ENCODE measurements around the gene LPCAT1.

LPCAT1 gene

DNA sequence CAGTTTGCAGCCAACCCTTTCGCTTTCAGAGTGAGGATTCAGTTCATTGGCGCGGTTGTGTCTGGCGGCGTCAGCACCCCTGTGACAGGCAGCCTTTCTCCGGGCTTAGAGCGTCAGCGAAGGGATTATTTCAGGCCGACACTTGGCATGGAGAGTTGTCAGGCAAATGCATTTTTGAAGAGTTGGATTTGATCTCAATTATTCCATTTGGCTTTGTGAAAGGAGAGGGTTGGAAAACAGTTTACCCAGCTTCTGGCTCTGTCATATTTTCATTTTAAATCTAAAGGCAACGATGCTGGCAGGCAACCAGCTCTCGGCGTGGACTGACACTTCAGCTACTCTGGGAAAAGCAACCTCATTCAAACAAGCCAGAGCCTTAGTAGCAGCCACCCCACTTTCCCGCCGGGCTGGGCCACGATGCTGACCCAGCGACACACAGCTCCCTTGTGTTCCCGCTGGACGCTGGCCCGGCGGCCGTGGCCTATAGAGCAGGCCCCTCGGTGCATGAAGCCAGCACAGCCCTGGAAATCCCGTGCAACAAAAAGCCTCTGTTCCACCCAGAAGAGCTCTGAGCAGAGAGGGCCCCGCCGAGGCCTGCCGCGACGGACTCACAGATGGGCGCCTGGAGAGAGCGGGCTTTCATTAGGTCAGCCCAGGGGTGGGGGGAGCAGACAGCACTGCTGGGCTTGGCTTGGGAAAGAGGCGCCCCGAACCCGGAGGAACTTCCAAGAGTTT, 28.9 kb upstream of the LPCAT1 start:
- Histone ChIP-seq H3K9ac (ENCODE audit: low read depth, low read length) (no peak overlapping the region), H3K9me3 (replicated peaks; ENCODE audit: low read length) (no peaks in the 10 kb centered on the region), H3K36me3 (ENCODE audit: insufficient read depth, low read length) (no peaks in the 10 kb centered on the region), H3K4me2 (ENCODE audit: low read length) (peak overlapping the region; percentile 69), H3K4me3 (ENCODE audit: low read length) (no peak overlapping the region), H3K27me3 (ENCODE audit: control insufficient read depth, insufficient read depth, low read length) (peaks cover 90% of the 10 kb centered on the region), H3K4me1 (ENCODE audit: control insufficient read depth, insufficient read depth, low read length) (peaks cover 36% of the 10 kb centered on the region)

- Histone ChIP-seq H3K4me1 (ENCODE audit: control insufficient read depth, insufficient read depth, low read length) (peaks cover 36% of the 10 kb centered on the region), H3K9me3 (replicated peaks; ENCODE audit: low read length) (no peaks in the 10 kb centered on the region), H3K4me2 (ENCODE audit: low read length) (peak overlapping the region; percentile 69), H3K36me3 (ENCODE audit: insufficient read depth, low read length) (no peaks in the 10 kb centered on the region), H3K4me3 (ENCODE audit: low read length) (no peak overlapping the region), H3K27me3 (ENCODE audit: control insufficient read depth, insufficient read depth, low read length) (peaks cover 90% of the 10 kb centered on the region), H3K9ac (ENCODE audit: low read depth, low read length) (no peak overlapping the region)
Observed at GRCh38 chr5:1551426-1552301, 27.9 kb upstream of the LPCAT1 start.

DNA sequence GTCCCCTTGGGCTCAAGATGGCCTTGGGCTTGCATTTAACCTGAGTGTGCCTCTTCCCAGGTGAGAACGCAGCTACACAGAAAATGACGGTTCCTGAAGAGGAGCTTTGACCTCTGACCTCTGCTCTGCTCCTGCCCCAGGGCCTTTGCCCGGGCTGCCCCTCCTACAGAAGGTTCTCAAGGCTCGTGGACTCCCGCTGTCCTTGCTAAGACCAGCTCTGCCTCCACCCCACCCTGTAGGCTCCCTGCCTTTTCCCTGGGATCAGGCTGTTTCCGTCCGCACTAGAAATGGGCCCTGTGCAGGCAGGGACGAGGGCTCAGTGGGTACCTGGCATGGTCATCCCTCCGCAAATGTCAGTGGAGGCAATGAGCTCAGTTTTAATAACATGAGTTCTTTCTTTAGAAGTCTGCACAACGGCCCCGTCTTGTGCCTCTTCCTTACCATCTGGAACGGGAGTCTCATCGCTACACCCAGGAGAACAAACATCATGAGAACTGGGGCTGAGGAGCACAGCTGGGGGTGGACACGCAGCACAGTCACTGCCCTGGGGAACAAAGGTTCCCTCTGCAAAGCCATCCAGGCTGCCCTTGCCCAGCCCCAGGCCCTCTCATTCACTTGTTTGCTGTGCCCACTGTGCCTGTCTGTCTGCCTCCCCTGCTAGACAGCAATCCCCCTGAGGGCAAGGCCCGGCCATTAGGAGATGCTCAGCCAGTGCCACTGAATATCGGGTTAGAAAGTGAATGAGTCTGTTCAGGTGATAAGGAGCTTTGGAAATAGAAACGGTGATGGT, 26.7 kb upstream of the LPCAT1 start:
- Histone ChIP-seq H3K27me3 (ENCODE audit: control insufficient read depth, insufficient read depth, low read length) (peaks cover 94% of the 10 kb centered on the region), H3K9me3 (replicated peaks; ENCODE audit: low read length) (no peaks in the 10 kb centered on the region), H3K4me1 (ENCODE audit: control insufficient read depth, insufficient read depth, low read length) (peaks cover 30% of the 10 kb centered on the region), H3K36me3 (ENCODE audit: insufficient read depth, low read length) (no peaks in the 10 kb centered on the region), H3K4me2 (ENCODE audit: low read length) (no peak overlapping the region), H3K9ac (ENCODE audit: low read depth, low read length) (no peak overlapping the region), H3K4me3 (ENCODE audit: low read length) (no peak overlapping the region)

DNA sequence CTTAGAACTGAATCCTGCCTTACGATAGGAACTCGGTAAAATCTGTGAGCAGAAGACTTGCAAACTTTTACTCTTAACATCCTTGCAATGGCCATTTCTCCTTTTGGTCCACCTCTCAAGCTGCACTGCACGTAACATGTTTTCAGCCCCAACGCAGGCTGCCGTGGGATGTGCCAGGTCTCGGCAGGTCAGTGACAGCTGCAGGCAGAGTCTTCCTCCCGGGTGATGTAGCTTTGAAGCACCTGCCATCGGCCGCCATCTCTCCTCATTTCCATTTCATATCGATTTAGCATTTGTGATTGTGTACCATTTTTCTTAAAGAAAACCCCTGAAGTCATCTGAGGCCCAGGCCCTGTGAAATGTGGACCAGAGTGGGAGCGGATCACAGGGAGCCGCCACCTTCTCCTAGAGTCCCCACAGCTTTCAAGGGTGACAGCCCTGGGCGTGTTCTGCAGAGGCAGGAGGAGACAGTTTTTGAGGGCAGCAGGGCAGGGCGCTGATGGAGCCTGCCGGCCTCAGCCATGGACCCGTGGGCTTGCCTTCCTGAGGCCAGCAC, 25.8 kb upstream of the LPCAT1 start:
- Histone ChIP-seq H3K36me3 (ENCODE audit: insufficient read depth, low read length) (no peaks in the 10 kb centered on the region), H3K4me2 (ENCODE audit: low read length) (no peak overlapping the region), H3K9ac (ENCODE audit: low read depth, low read length) (no peak overlapping the region), H3K4me1 (ENCODE audit: control insufficient read depth, insufficient read depth, low read length) (peaks cover 21% of the 10 kb centered on the region), H3K9me3 (replicated peaks; ENCODE audit: low read length) (no peaks in the 10 kb centered on the region), H3K27me3 (ENCODE audit: control insufficient read depth, insufficient read depth, low read length) (peaks cover 88% of the 10 kb centered on the region), H3K4me3 (ENCODE audit: low read length) (no peak overlapping the region)

DNA sequence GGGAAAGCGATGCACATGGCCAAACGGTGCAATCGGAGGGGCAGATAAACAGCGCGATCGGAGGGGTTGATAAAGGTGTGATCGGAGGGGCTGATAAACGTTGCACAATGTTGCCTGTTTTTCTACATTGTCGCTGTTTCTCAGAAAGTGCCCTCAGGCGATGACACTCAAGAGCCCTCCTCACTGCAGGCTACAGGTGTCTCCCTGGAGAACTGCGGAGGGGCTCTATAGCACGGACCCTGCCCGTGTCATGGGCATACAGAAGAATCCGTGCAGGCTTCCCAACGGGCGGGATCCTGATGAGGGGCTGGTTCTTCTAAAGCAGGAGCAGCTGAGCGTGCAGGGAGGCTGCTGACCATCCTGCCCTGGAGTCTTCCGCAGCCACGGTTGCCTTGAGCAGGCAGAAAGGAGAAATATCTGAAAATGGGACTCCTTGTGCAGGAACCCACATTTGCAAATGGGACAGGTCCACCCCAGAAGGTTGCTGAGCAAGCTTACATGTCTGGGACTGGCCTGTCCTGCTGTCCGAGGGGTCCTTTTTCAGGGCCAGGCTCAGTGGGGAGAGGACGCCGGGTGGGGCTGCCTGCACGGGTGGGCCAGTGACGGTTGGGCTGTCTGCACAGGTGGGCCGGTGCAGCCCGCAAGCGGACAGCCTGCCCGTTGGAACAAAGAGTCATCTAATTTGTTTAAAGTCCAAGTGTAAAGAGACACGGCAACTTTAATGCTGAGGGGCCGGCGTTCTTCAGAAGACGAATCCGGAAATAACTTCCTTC, 25.1 kb upstream of the LPCAT1 start:
- Histone ChIP-seq H3K4me1 (ENCODE audit: control insufficient read depth, insufficient read depth, low read length) (peaks cover 18% of the 10 kb centered on the region), H3K36me3 (ENCODE audit: insufficient read depth, low read length) (no peaks in the 10 kb centered on the region), H3K9me3 (replicated peaks; ENCODE audit: low read length) (no peaks in the 10 kb centered on the region), H3K4me2 (ENCODE audit: low read length) (no peak overlapping the region), H3K4me3 (ENCODE audit: low read length) (no peak overlapping the region), H3K9ac (ENCODE audit: low read depth, low read length) (no peak overlapping the region), H3K27me3 (ENCODE audit: control insufficient read depth, insufficient read depth, low read length) (peaks cover 82% of the 10 kb centered on the region)

DNA sequence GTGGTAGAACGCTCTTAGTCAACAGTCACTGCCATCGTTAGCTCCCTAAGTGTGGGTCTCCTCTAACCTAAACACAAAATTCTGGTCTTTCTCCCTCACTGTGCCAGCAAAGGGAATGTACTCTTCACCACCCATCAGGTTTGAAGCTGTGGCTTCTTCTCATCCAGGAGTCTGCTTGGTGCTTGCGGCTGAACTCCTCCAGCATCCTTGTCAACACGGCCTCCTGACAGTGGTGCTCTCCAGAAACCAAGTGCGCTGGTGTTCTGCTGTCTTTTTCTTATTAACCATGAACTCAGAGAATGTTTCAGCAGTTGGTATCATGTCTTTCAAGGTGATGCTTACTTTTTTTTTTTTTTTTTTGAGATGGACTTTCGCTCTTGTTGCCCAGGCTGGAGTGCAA, 23.9 kb upstream of the LPCAT1 start:
- Histone ChIP-seq H3K27me3 (ENCODE audit: control insufficient read depth, insufficient read depth, low read length) (peaks cover 69% of the 10 kb centered on the region), H3K4me1 (ENCODE audit: control insufficient read depth, insufficient read depth, low read length) (peaks cover 17% of the 10 kb centered on the region), H3K4me3 (ENCODE audit: low read length) (no peak overlapping the region)

GRCh38 chr5:1547236-1547635, 23.5 kb upstream of the LPCAT1 start:
- H3K4me1 ChIP-seq (ENCODE audit: control insufficient read depth, insufficient read depth, low read length): peaks cover 14% of the 10 kb centered on the region
- H3K9ac ChIP-seq (ENCODE audit: low read depth, low read length): no peak overlapping the region
- no peak overlapping the region for H3K4me3 ChIP-seq (ENCODE audit: low read length)
- peaks cover 65% of the 10 kb centered on the region for H3K27me3 ChIP-seq (ENCODE audit: control insufficient read depth, insufficient read depth, low read length)
- H3K36me3 ChIP-seq (ENCODE audit: insufficient read depth, low read length): no peaks in the 10 kb centered on the region
- no peak overlapping the region for H3K4me2 ChIP-seq (ENCODE audit: low read length)
- H3K9me3 ChIP-seq (replicated peaks; ENCODE audit: low read length): no peaks in the 10 kb centered on the region

More for the DNA sequence above, 23.9 kb upstream of the LPCAT1 start:
- no peaks in the 10 kb centered on the region for H3K9me3 ChIP-seq (replicated peaks; ENCODE audit: low read length)
- no peak overlapping the region for H3K9ac ChIP-seq (ENCODE audit: low read depth, low read length)
- no peak overlapping the region for H3K4me2 ChIP-seq (ENCODE audit: low read length)
- H3K36me3 ChIP-seq (ENCODE audit: insufficient read depth, low read length): no peaks in the 10 kb centered on the region

DNA sequence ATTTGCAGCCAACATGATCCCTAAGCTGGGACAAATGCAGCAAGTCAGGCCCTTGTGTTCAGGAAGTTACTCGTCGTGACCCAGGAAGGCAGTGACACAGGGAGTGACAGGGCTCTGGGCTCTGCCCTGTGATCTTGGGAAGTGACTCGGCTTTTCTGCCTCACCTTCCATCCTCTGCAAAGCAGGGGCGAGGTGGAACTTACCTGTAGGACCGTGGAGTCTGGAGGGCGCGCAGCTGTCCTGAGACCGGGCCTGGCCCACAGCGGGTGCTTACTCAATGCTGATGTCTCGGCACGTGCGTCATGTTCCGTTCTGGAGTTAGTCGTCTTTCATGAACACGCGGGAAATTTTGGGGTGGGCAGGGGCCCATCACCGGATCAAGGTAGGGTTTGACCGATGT, 22.8 kb upstream of the LPCAT1 start:
- Histone ChIP-seq H3K27me3 (ENCODE audit: control insufficient read depth, insufficient read depth, low read length) (peaks cover 59% of the 10 kb centered on the region), H3K9ac (ENCODE audit: low read depth, low read length) (no peak overlapping the region), H3K9me3 (replicated peaks; ENCODE audit: low read length) (no peaks in the 10 kb centered on the region), H3K36me3 (ENCODE audit: insufficient read depth, low read length) (no peaks in the 10 kb centered on the region), H3K4me2 (ENCODE audit: low read length) (no peak overlapping the region), H3K4me1 (ENCODE audit: control insufficient read depth, insufficient read depth, low read length) (peaks cover 7% of the 10 kb centered on the region), H3K4me3 (ENCODE audit: low read length) (no peak overlapping the region)

- peaks cover 59% of the 10 kb centered on the region for H3K27me3 ChIP-seq (ENCODE audit: control insufficient read depth, insufficient read depth, low read length)
- H3K4me3 ChIP-seq (ENCODE audit: low read length): no peak overlapping the region
- no peak overlapping the region for H3K9ac ChIP-seq (ENCODE audit: low read depth, low read length)
- peaks cover 4% of the 10 kb centered on the region for H3K4me1 ChIP-seq (ENCODE audit: control insufficient read depth, insufficient read depth, low read length)
- H3K4me2 ChIP-seq (ENCODE audit: low read length): no peak overlapping the region
- no peaks in the 10 kb centered on the region for H3K36me3 ChIP-seq (ENCODE audit: insufficient read depth, low read length)
- no peaks in the 10 kb centered on the region for H3K9me3 ChIP-seq (replicated peaks; ENCODE audit: low read length)
Observed at GRCh38 chr5:1545805-1546355, 22.1 kb upstream of the LPCAT1 start.

DNA sequence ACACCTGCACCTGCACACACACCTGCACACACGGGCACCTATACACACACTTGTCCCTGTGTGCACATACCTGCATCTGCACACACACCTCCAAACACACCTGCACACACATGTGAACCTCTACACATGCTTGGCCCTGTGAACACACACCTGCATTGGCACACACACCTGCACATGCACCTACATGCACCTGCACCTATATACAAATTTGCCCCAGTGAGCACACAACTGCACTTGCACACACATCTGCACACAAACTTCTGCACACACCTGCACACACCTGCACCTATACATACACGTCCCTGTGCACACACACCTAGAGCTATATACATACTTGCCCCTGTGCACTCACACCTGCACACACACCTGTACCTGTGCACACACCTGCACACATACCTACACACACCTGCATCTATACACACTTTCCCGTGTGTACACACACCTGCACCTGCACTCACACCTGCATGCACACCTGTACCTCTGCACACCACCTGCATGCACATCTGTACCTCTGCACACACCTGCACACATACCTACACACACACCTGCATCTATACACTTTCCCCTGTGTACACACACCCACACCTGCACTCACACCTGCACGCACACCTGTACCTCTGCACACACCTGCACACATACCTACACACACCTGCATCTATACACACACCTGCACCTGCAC, 21.5 kb upstream of the LPCAT1 start:
- no peak overlapping the region for H3K4me2 ChIP-seq (ENCODE audit: low read length)
- peaks cover 4% of the 10 kb centered on the region for H3K4me1 ChIP-seq (ENCODE audit: control insufficient read depth, insufficient read depth, low read length)
- no peaks in the 10 kb centered on the region for H3K36me3 ChIP-seq (ENCODE audit: insufficient read depth, low read length)
- no peak overlapping the region for H3K4me3 ChIP-seq (ENCODE audit: low read length)
- H3K9me3 ChIP-seq (replicated peaks; ENCODE audit: low read length): no peaks in the 10 kb centered on the region
- peaks cover 54% of the 10 kb centered on the region for H3K27me3 ChIP-seq (ENCODE audit: control insufficient read depth, insufficient read depth, low read length)
- no peak overlapping the region for H3K9ac ChIP-seq (ENCODE audit: low read depth, low read length)
